Stimulated activated CD8-positive, alpha-beta memory T cell treated with anti-CD3 and anti-CD28 coated beads, Interleukin-12 subunit alpha, Interleukin-12 subunit beta, amount 100 ng/mL, for 4 hours (primary cell): Measurements from ENCODE around the gene ITGAV.

Source experiments
- DNase-seq: peaks from one replicate; pipeline ENCODE4 v3.0.0-alpha.2; 2020; ENCODE audit warnings: low read depth

ITGAV gene

GRCh38 chr2:186575302-186575701 is 14.6 kb upstream of the ITGAV start:
- no peak for DNase-seq

- no peak for DNase-seq
Observed at GRCh38 chr2:186575856-186576255, 14.0 kb upstream of the ITGAV start.

- no peak for DNase-seq
Observed at GRCh38 chr2:186576614-186577013, 13.2 kb upstream of the ITGAV start.

- no peak for DNase-seq
Observed at GRCh38 chr2:186582698-186583097, 7.2 kb upstream of the ITGAV start.

- no peak for DNase-seq
Observed at GRCh38 chr2:186584053-186584452, 5.8 kb upstream of the ITGAV start.

GRCh38 chr2:186588421-186588820 is 1.4 kb upstream of the ITGAV start:
- DNase-seq = no peak

- DNase-seq = no peak
Observed at GRCh38 chr2:186588940-186589611, 780 bp upstream of the ITGAV start.

- no peak for DNase-seq
Observed at GRCh38 chr2:186590350-186590758, 498 bp downstream of the ITGAV start.

GRCh38 chr2:186590759-186591505 is 1.1 kb downstream of the ITGAV start:
- no peak for DNase-seq

- no peak for DNase-seq
Observed at GRCh38 chr2:186591506-186591890, 1.6 kb downstream of the ITGAV start.

GRCh38 chr2:186592137-186592875 is 2.5 kb downstream of the ITGAV start:
- no peak for DNase-seq

GRCh38 chr2:186593523-186593922 is 3.7 kb downstream of the ITGAV start:
- no peak for DNase-seq

GRCh38 chr2:186594001-186594722 is 4.3 kb downstream of the ITGAV start:
- no peak for DNase-seq

GRCh38 chr2:186595219-186595618 is 5.4 kb downstream of the ITGAV start:
- DNase-seq = no peak

GRCh38 chr2:186599186-186599778 is 9.4 kb downstream of the ITGAV start:
- no peak for DNase-seq

- no peak for DNase-seq
Observed at GRCh38 chr2:186603286-186603685, 13.4 kb downstream of the ITGAV start.

- no peak for DNase-seq
Observed at GRCh38 chr2:186605041-186605440, 15.2 kb downstream of the ITGAV start.

- no peak for DNase-seq
Observed at GRCh38 chr2:186607660-186608324, 17.9 kb downstream of the ITGAV start.

GRCh38 chr2:186610785-186611184 is 20.9 kb downstream of the ITGAV start:
- DNase-seq = no peak

- no peak for DNase-seq
Observed at GRCh38 chr2:186611526-186611925, 21.7 kb downstream of the ITGAV start.

GRCh38 chr2:186612026-186612425 is 22.2 kb downstream of the ITGAV start:
- DNase-seq = no peak
